COR-L47 (cell line): ENCODE data around the gene SPATA17.

Experiments
- DNase-seq: peaks from one replicate; lab custom pipeline; 2025; lab: John Stamatoyannopoulos, UW

The SPATA17 gene

GRCh38 chr1:217856342-217857034 is 225.3 kb downstream of the SPATA17 start:
- DNase-seq, result no peak

GRCh38 chr1:217857061-217857460 is 225.9 kb downstream of the SPATA17 start:
- no peak for DNase-seq

- DNase-seq, result no peak
Observed at GRCh38 chr1:217861658-217862057, 230.5 kb downstream of the SPATA17 start.

- DNase-seq, result no peak
Observed at GRCh38 chr1:217867446-217867995, 236.4 kb downstream of the SPATA17 start.

- no peak for DNase-seq
Observed at GRCh38 chr1:217871955-217872354, 240.8 kb downstream of the SPATA17 start.

GRCh38 chr1:217875229-217875628 is 244.1 kb downstream of the SPATA17 start:
- no peak for DNase-seq

GRCh38 chr1:217876401-217876800 is 245.3 kb downstream of the SPATA17 start:
- no peak for DNase-seq

- DNase-seq, result no peak
Observed at GRCh38 chr1:217876896-217877295, 245.8 kb downstream of the SPATA17 start.

- no peak for DNase-seq
Observed at GRCh38 chr1:217881131-217881543, 250.0 kb downstream of the SPATA17 start.

- no peak for DNase-seq
Observed at GRCh38 chr1:217881607-217882332, 250.6 kb downstream of the SPATA17 start.

- DNase-seq, result no peak
Observed at GRCh38 chr1:217885181-217885580, 254.0 kb downstream of the SPATA17 start.

- DNase-seq, result no peak
Observed at GRCh38 chr1:217888328-217888727, 257.2 kb downstream of the SPATA17 start.

- DNase-seq, result no peak
Observed at GRCh38 chr1:217889401-217889800, 258.3 kb downstream of the SPATA17 start.

- DNase-seq, result no peak
Observed at GRCh38 chr1:217891966-217892365, 260.8 kb downstream of the SPATA17 start.

- no peak for DNase-seq
Observed at GRCh38 chr1:217892750-217893149, 261.6 kb downstream of the SPATA17 start.

GRCh38 chr1:217895841-217896240 is 264.7 kb downstream of the SPATA17 start:
- DNase-seq, result no peak

GRCh38 chr1:217896490-217896889 is 265.3 kb downstream of the SPATA17 start:
- no peak for DNase-seq

GRCh38 chr1:217897100-217897499 is 266.0 kb downstream of the SPATA17 start:
- DNase-seq, result no peak

GRCh38 chr1:217899614-217900013 is 268.5 kb downstream of the SPATA17 start:
- no peak for DNase-seq

- DNase-seq, result no peak
Observed at GRCh38 chr1:217907504-217907903, 276.4 kb downstream of the SPATA17 start.

GRCh38 chr1:217910203-217910602 is 279.1 kb downstream of the SPATA17 start:
- DNase-seq, result no peak

GRCh38 chr1:217910791-217911320 is 279.7 kb downstream of the SPATA17 start:
- DNase-seq, result no peak

- peak; percentile 14 for DNase-seq
Observed at GRCh38 chr1:217911908-217912307, 280.8 kb downstream of the SPATA17 start.
